H1 (cell line): ENCODE data around the gene SAMD14. TPM values are rescaled to one million over a fixed set of nuclear protein-coding genes. Genes with fewer than 3 reads are reported as not detected.

Experiments
- CTCF ChIA-PET: fragments of 300-600 bp; sonication (Branson Sonifier 250); formaldehyde crosslinking; loops from one replicate; lab custom pipeline; 2021; ENCODE audit not compliant: partially characterized antibody; lab: Charles Lee
- POLR2A ChIA-PET: fragments of 300-600 bp; sonication (Branson Sonifier 250); formaldehyde crosslinking; loops from one replicate; lab custom pipeline; 2021; ENCODE audit warnings: inconsistent platforms; ENCODE audit not compliant: partially characterized antibody; lab: Charles Lee
- DNase-seq, 2 experiments: peaks; one replicate each; pipeline versions ENCODE4 v3.0.0 to v3.0.0-alpha.2; 2010 to 2022; ENCODE audit warnings: low spot score in 2 of 2, low read depth in 1 of 2, mixed read lengths in 1 of 2
- FAIRE-seq: peaks from 2 replicates; lab custom pipeline; 2011; peaks lifted over from hg19 to GRCh38; lab: Jason Lieb, UNC
- H2AFZ ChIP-seq: 2 replicates; pipeline ENCODE4 v1.8.1; 2012; ENCODE audit warnings: low read length, inconsistent platforms
- H2AK5ac ChIP-seq: 2 replicates; pipeline ENCODE4 v1.6.1; 2013; ENCODE audit warnings: low read depth, low read length
- H2BK120ac ChIP-seq: replicated peaks from 2 replicates; pipeline ENCODE3; 2013; ENCODE audit warnings: low read depth, low read length, inconsistent platforms
- H2BK12ac ChIP-seq: 2 replicates; pipeline ENCODE4 v1.6.1; 2013; ENCODE audit warnings: low read depth, low read length
- H2BK15ac ChIP-seq: 2 replicates; pipeline ENCODE4 v1.6.1; 2013; ENCODE audit warnings: low read length
- H2BK20ac ChIP-seq: 2 replicates; pipeline ENCODE4 v1.6.1; 2013; ENCODE audit warnings: low read length
- H2BK5ac ChIP-seq: 2 replicates; pipeline ENCODE4 v1.6.1; 2013; ENCODE audit warnings: low read depth, low read length
- H3K14ac ChIP-seq: 2 replicates; pipeline ENCODE4 v1.6.1; 2013; ENCODE audit warnings: inconsistent platforms; ENCODE audit not compliant: insufficient read length
- H3K18ac ChIP-seq: 2 replicates; pipeline ENCODE4 v1.6.1; 2013; ENCODE audit warnings: low read length; ENCODE audit errors: extremely low read depth
- H3K23ac ChIP-seq: 2 replicates; pipeline ENCODE4 v1.6.1; 2013; ENCODE audit warnings: inconsistent platforms; ENCODE audit not compliant: insufficient read length
- H3K23me2 ChIP-seq: 2 replicates; pipeline ENCODE4 v1.6.1; 2013; ENCODE audit warnings: low read depth, low read length
- H3K27ac ChIP-seq: 2 replicates; pipeline ENCODE4 v1.6.1; 2011; ENCODE audit warnings: low read depth, low read length, inconsistent platforms
- H3K27me3 ChIP-seq, 4 experiments: replicated peaks in 1 of 4; 1 replicate in 1 of 4; 2 replicates in 3 of 4; pipeline versions ENCODE4 v1.6.1 to v1.8.1; 2011 to 2013; ENCODE audit warnings: low read length in 3 of 4, mild to moderate bottlenecking in 3 of 4, inconsistent platforms in 2 of 4, mixed read lengths in 2 of 4, moderate library complexity in 1 of 4; ENCODE audit not compliant: control insufficient read depth in 3 of 4, insufficient read depth in 3 of 4; ENCODE audit errors: extremely low read depth in 1 of 4
- H3K36me3 ChIP-seq, 4 experiments: 2 replicates each; pipeline versions ENCODE4 v1.6.1 to v1.8.1; 2011 to 2013; ENCODE audit warnings: mild to moderate bottlenecking in 4 of 4, low read length in 3 of 4, moderate library complexity in 2 of 4, control low read depth in 1 of 4, inconsistent platforms in 1 of 4; ENCODE audit not compliant: insufficient read depth in 4 of 4, control insufficient read depth in 2 of 4
- H3K4ac ChIP-seq: replicated peaks from 2 replicates; pipeline ENCODE3; 2013; ENCODE audit warnings: low read length, low read depth, mixed read lengths, inconsistent platforms; ENCODE audit not compliant: insufficient read length
- H3K4me1 ChIP-seq, 4 experiments: replicated peaks in 1 of 4; 1 replicate in 1 of 4; 2 replicates in 3 of 4; pipeline versions ENCODE4 v1.6.1 to v1.8.1; 2011 to 2013; ENCODE audit warnings: low read length in 3 of 4, inconsistent platforms in 2 of 4, mixed read lengths in 1 of 4; ENCODE audit not compliant: insufficient read depth in 4 of 4, control insufficient read depth in 3 of 4
- H3K4me2 ChIP-seq, 2 experiments: 2 replicates each; pipeline versions ENCODE4 v1.6.1 to v1.8.1; 2011 to 2013; ENCODE audit warnings: low read depth in 2 of 2, low read length in 2 of 2, control low read depth in 1 of 2, inconsistent platforms in 1 of 2, mild to moderate bottlenecking in 1 of 2; ENCODE audit not compliant: insufficient read depth in 1 of 2
- H3K4me3 ChIP-seq, 4 experiments: fragments of 200-600, 300-600 bp in 1 of 4; sonication (generic), shearing (Covaris generic), sonication (Bioruptor Twin) in 1 of 4; 2 replicates each; pipeline versions ENCODE4 v1.5.1 to v1.8.1; 2011 to 2016; ENCODE audit warnings: low read length in 4 of 4, low read depth in 3 of 4, control low read depth in 2 of 4, inconsistent platforms in 2 of 4, mild to moderate bottlenecking in 2 of 4, mixed read lengths in 1 of 4, moderate library complexity in 1 of 4; ENCODE audit not compliant: insufficient read depth in 2 of 4; ENCODE audit errors: extremely low read depth in 1 of 4
- H3K56ac ChIP-seq: replicated peaks from 2 replicates; pipeline ENCODE3; 2013; ENCODE audit warnings: low read depth, mild to moderate bottlenecking, mixed read lengths, low read length, inconsistent platforms; ENCODE audit not compliant: insufficient read length
- H3K79me1 ChIP-seq: 2 replicates; pipeline ENCODE4 v1.6.1; 2013; ENCODE audit warnings: low read depth, low read length, control low read depth
- H3K79me2 ChIP-seq, 2 experiments: 2 replicates each; pipeline versions ENCODE4 v1.6.1 to v1.8.1; 2012 to 2013; ENCODE audit warnings: low read length in 2 of 2, mild to moderate bottlenecking in 2 of 2, inconsistent platforms in 1 of 2; ENCODE audit not compliant: insufficient read depth in 2 of 2, control insufficient read depth in 1 of 2
- H3K9ac ChIP-seq, 4 experiments: replicated peaks in 1 of 4; 1 replicate in 1 of 4; 2 replicates in 3 of 4; pipeline versions ENCODE4 v1.6.1 to v1.8.1; 2011 to 2013; ENCODE audit warnings: low read depth in 3 of 4, low read length in 3 of 4, control low read depth in 2 of 4, mild to moderate bottlenecking in 2 of 4, moderate library complexity in 2 of 4, inconsistent platforms in 1 of 4; ENCODE audit errors: extremely low read depth in 1 of 4
- H3K9me3 ChIP-seq, 2 experiments: 2 replicates each; pipeline versions ENCODE4 v1.6.1 to v1.8.1; 2012 to 2013; ENCODE audit warnings: mild to moderate bottlenecking in 2 of 2, moderate library complexity in 2 of 2, control low read depth in 1 of 2, inconsistent platforms in 1 of 2, low read depth in 1 of 2, low read length in 1 of 2, mixed read lengths in 1 of 2; ENCODE audit not compliant: insufficient read depth in 2 of 2
- H4K20me1 ChIP-seq, 2 experiments: replicated peaks in 1 of 2; 2 replicates each; pipeline versions ENCODE3 to v1.8.1; 2011 to 2013; ENCODE audit warnings: inconsistent platforms in 2 of 2, low read length in 2 of 2, mild to moderate bottlenecking in 1 of 2; ENCODE audit not compliant: insufficient read depth in 2 of 2, control insufficient read depth in 1 of 2
- H4K5ac ChIP-seq: 2 replicates; pipeline ENCODE4 v1.6.1; 2013; ENCODE audit warnings: low read length, low read depth, mixed read lengths, inconsistent platforms; ENCODE audit not compliant: insufficient read length
- H4K8ac ChIP-seq: 2 replicates; pipeline ENCODE4 v1.8.0; 2013; ENCODE audit warnings: mild to moderate bottlenecking, moderate library complexity, low read length, inconsistent platforms; ENCODE audit not compliant: insufficient read depth; ENCODE audit errors: extremely low read depth
- H4K91ac ChIP-seq: replicated peaks from 2 replicates; pipeline ENCODE3; 2013; ENCODE audit warnings: low read length, mixed read lengths, inconsistent platforms; ENCODE audit not compliant: insufficient read length
- ATF3 ChIP-seq: IDR thresholded peaks from 2 replicates; pipeline ENCODE4 v1.6.1; 2011; ENCODE audit warnings: low read depth, mild to moderate bottlenecking, low read length; ENCODE audit not compliant: insufficient read depth
- CBX8 ChIP-seq: fragments of 300-800, 300-1000 bp; sonication (generic); IDR thresholded peaks from 2 replicates; pipeline ENCODE4 v1.7.1; 2016; ENCODE audit warnings: low read depth, low read length, borderline replicate concordance
- E2F6 ChIP-seq: IDR thresholded peaks from 2 replicates; pipeline ENCODE4 v1.6.1; 2012; ENCODE audit warnings: inconsistent platforms
- KDM1A ChIP-seq: fragments of 200-600, 300-600 bp; sonication (generic); IDR thresholded peaks from 2 replicates; pipeline ENCODE4 v1.7.1; 2016; ENCODE audit warnings: mild to moderate bottlenecking, low read length, borderline replicate concordance
- PHF8 ChIP-seq: fragments of 200-600 bp; sonication (generic); conservative IDR thresholded peaks from 2 replicates; pipeline ENCODE4 v1.7.1; 2012; ENCODE audit warnings: low read depth, mild to moderate bottlenecking, inconsistent platforms, low read length, moderate library complexity
- POLR2AphosphoS5 ChIP-seq: IDR thresholded peaks from 2 replicates; pipeline ENCODE4 v1.6.1; 2011; ENCODE audit warnings: low read depth, low read length
- RNF2 ChIP-seq: fragments of 200-900, 300-1000 bp; sonication (generic); IDR thresholded peaks from 2 replicates; pipeline ENCODE4 v1.7.1; 2016; ENCODE audit warnings: borderline replicate concordance, low read depth, mild to moderate bottlenecking, antibody characterized with exemption, low read length; ENCODE audit not compliant: poor library complexity, severe bottlenecking; ENCODE audit errors: missing control alignments
- SP4 ChIP-seq: IDR thresholded peaks from 2 replicates; pipeline ENCODE4 v1.6.1; 2012; ENCODE audit warnings: low read length, inconsistent platforms
- SUZ12 ChIP-seq: fragments of 200-600 bp; sonication (generic); IDR thresholded peaks from 2 replicates; pipeline ENCODE4 v1.6.1; 2012; ENCODE audit warnings: mild to moderate bottlenecking, inconsistent platforms, low read length, moderate library complexity, mixed read lengths
- YY1 ChIP-seq: IDR thresholded peaks from 2 replicates; pipeline ENCODE4 v1.6.1; 2011; ENCODE audit warnings: low read depth, mild to moderate bottlenecking, low read length
- WGBS, 2 experiments: shearing (Covaris generic) in 1 of 2; methylation state at CpG; one replicate each; pipeline versions ENCODE4 v1.1.6 to v1.1.7; 2013 to 2015; ENCODE audit warnings: low lambda C conversion rate in 2 of 2, mixed read lengths in 2 of 2, inconsistent platforms in 1 of 2, low coverage in 1 of 2, missing lambda C conversion rate in 1 of 2; ENCODE audit not compliant: insufficient replicate concordance in 2 of 2, insufficient coverage in 1 of 2, insufficient read length in 1 of 2; ENCODE audit errors: extremely low coverage in 1 of 2, missing lambda C conversion rate in 1 of 2; 5-methylcytosine and 5-hydroxymethylcytosine counted together
- polyA plus RNA-seq, 7 experiments: library from polyadenylated mRNA; depleted of rRNA in 3 of 7; stranded (reverse) in 5 of 7; unstranded in 2 of 7; fragments of >200 nt in 5 of 7; fragments of 200-250 nt in 2 of 7; gene quantifications; 1 replicate in 5 of 7; 2 replicates in 1 of 7; 4 replicates in 1 of 7; pipeline versions ENCODE4 v1.2.1 to v1.2.3, GENCODE V29; 2011 to 2013; ENCODE audit warnings: missing spikeins in 2 of 7, mixed read lengths in 2 of 7
- total RNA-seq: library from RNA; stranded (reverse); fragmentation: NEBNext Ultra II Directional; extraction: Animal tissue kit (Norgen Biotek cat#: 25700); gene quantifications from 2 replicates; pipeline ENCODE4 v1.2.1, GENCODE V29; 2021

SAMD14 gene
- total and polyA plus RNA-seq, 2 of the 8 experiments (the other 6 are each of a cell fraction or from before 2014, with no cell fraction given), result 5.7 to 5.8 TPM

- no peaks in the 10 kb centered on the region for H3K23me2 ChIP-seq
- H3K79me1 ChIP-seq, result no peaks in the 10 kb centered on the region
- H2BK12ac ChIP-seq, result no peak overlapping the region
- no peak overlapping the region for H2BK20ac ChIP-seq
- H3K9me3 ChIP-seq, result no peaks in the 10 kb centered on the region
- H4K5ac ChIP-seq, result no peak overlapping the region
- no peak overlapping the region for H4K91ac ChIP-seq
- no peak overlapping the region for H2BK120ac ChIP-seq
- H3K79me2 ChIP-seq, result no peaks in the 10 kb centered on the region
- H3K27me3 ChIP-seq, result no peaks in the 10 kb centered on the region; a peak in 1 of 7 replicates
- no peak overlapping the region for H3K56ac ChIP-seq
- no peaks in the 10 kb centered on the region for H3K36me3 ChIP-seq
- no peak for DNase-seq
- H3K27ac ChIP-seq, result no peak overlapping the region
- no peak for FAIRE-seq
- no peak overlapping the region for H3K18ac ChIP-seq
- H2AK5ac ChIP-seq, result no peak overlapping the region
- H4K20me1 ChIP-seq, result no peaks in the 10 kb centered on the region
- H3K4me1 ChIP-seq, result peaks cover 0 to 1% (median 0%) of the 10 kb centered on the region in 4 experiments; a peak in 2 of 7 replicates
- H4K8ac ChIP-seq, result no peak overlapping the region
- H3K4me2 ChIP-seq, result no peak overlapping the region
- H2BK5ac ChIP-seq, result no peak overlapping the region
- no peak overlapping the region for H2BK15ac ChIP-seq
- no peak overlapping the region for H3K4me3 ChIP-seq
- H3K4ac ChIP-seq, result no peak overlapping the region
- H2AFZ ChIP-seq, result no peak overlapping the region
- ChIA-PET CTCF (interaction anchor here (1.0 to 15.7 kb wide), 9 partner anchors 11 to 91 kb away, joined by 3 to 412 read pairs (median 23); partner anchors contain the start of gene ITGA3), POLR2A (no interaction called here)
- H3K23ac ChIP-seq, result no peak overlapping the region
- WGBS, 2 experiments, result 92% methylated on average over 21 of the region's 25 CpGs; no CpG with 5 or more reads in 1 of the 2 experiments
- no peak overlapping the region for H3K9ac ChIP-seq
- no peak overlapping the region for H3K14ac ChIP-seq
- TF ChIP-seq YY1, result no peak
- no peak for TF ChIP-seq POLR2AphosphoS5
- TF ChIP-seq ATF3, result no peak
- TF ChIP-seq KDM1A, result no peak
- TF ChIP-seq CBX8, result no peak
- no peak for TF ChIP-seq SUZ12
- TF ChIP-seq E2F6, result no peak
- TF ChIP-seq PHF8, result no peak
- no peak for TF ChIP-seq SP4
- no peak for TF ChIP-seq RNF2
Measured at GRCh38 chr17:50088952-50089825, 40.8 kb downstream of the SAMD14 start.
